SHP77 (cell line): ENCODE measurements around the gene NR5A1.

Experiments used
- DNase-seq, 2 experiments: peaks; one replicate each; lab custom pipeline; 2025; lab: John Stamatoyannopoulos, UW

The NR5A1 gene

GRCh38 chr9:124514125-124514524, 6.9 kb upstream of the NR5A1 start:
- DNase-seq, result no peak

GRCh38 chr9:124513376-124513994, 6.3 kb upstream of the NR5A1 start:
- DNase-seq, result no peak

- DNase-seq, result no peak
These were observed 5.6 kb upstream of the NR5A1 start for GRCh38 chr9:124512806-124513204.

GRCh38 chr9:124511891-124512805, 4.9 kb upstream of the NR5A1 start:
- DNase-seq, result no peak

- DNase-seq, result no peak
These were observed 4.2 kb upstream of the NR5A1 start for GRCh38 chr9:124511426-124511840.

- DNase-seq, result no peak
These were observed 3.6 kb upstream of the NR5A1 start for GRCh38 chr9:124510650-124511425.

- no peak for DNase-seq
These were observed 753 bp upstream of the NR5A1 start for GRCh38 chr9:124507880-124508423.

- no peak for DNase-seq
These were observed 766 bp downstream of the NR5A1 start for GRCh38 chr9:124506433-124506832.

- no peak for DNase-seq
These were observed 1.3 kb downstream of the NR5A1 start for GRCh38 chr9:124505901-124506346.

- DNase-seq, result no peak
These were observed 1.9 kb downstream of the NR5A1 start for GRCh38 chr9:124505006-124505900.

GRCh38 chr9:124504530-124505005, 2.6 kb downstream of the NR5A1 start:
- DNase-seq, result no peak

GRCh38 chr9:124503713-124504529, 3.3 kb downstream of the NR5A1 start:
- no peak for DNase-seq

GRCh38 chr9:124502711-124503702, 4.2 kb downstream of the NR5A1 start:
- no peak for DNase-seq

- no peak for DNase-seq
These were observed 5.4 kb downstream of the NR5A1 start for GRCh38 chr9:124501771-124502320.

GRCh38 chr9:124500796-124501611, 6.2 kb downstream of the NR5A1 start:
- no peak for DNase-seq

- no peak for DNase-seq
These were observed 7.0 kb downstream of the NR5A1 start for GRCh38 chr9:124500028-124500795.

GRCh38 chr9:124499216-124499615, 8.0 kb downstream of the NR5A1 start:
- no peak for DNase-seq
